Prostate gland (tissue), 2 donors: ENCODE results near the gene CFAP99. TPM values are rescaled to one million over a fixed set of nuclear protein-coding genes. Genes with fewer than 3 reads are reported as not detected.

Experiments used
- DNase-seq: peaks from one replicate; pipeline ENCODE4 v3.0.0-alpha.2; 2019; ENCODE audit warnings: low spot score
- H3K27ac ChIP-seq, 2 donors: fragments of 200-600 bp; sonication (generic); 2 replicates each; pipeline ENCODE4 v1.5.1; 2017 to 2019
- H3K27me3 ChIP-seq: fragments of 200-600 bp; sonication (generic); replicated peaks from 2 replicates; pipeline ENCODE4 v1.5.1; 2019; ENCODE audit not compliant: insufficient read depth
- H3K36me3 ChIP-seq, 2 donors: fragments of 200-600 bp; sonication (generic); 1 replicate in 1 of 2; 2 replicates in 1 of 2; pipeline versions ENCODE4 v1.5.1 to v1.8.1; 2017 to 2019
- H3K4me1 ChIP-seq: fragments of 200-600 bp; sonication (generic); replicated peaks from 2 replicates; pipeline ENCODE4 v1.5.1; 2019
- H3K4me3 ChIP-seq, 2 donors: fragments of 200-600 bp; sonication (generic); 2 replicates each; pipeline ENCODE4 v1.5.1; 2017 to 2019
- H3K9me3 ChIP-seq: fragments of 200-600 bp; sonication (generic); 2 replicates; pipeline ENCODE4 v1.5.1; 2017
- POLR2A ChIP-seq: fragments of 450-650 bp; IDR thresholded peaks from one replicate; pipeline ENCODE4 v1.6.1; 2016; ENCODE audit warnings: antibody characterized with exemption, mild to moderate bottlenecking
- POLR2AphosphoS5 ChIP-seq: sonication (generic); formaldehyde crosslinking; IDR thresholded peaks from one replicate; pipeline ENCODE4 v1.6.1; 2017; ENCODE audit warnings: antibody characterized with exemption
- WGBS: methylation state at CpG from one replicate; pipeline ENCODE4 v1.1.5; 2018; 5-methylcytosine and 5-hydroxymethylcytosine counted together
- intact Hi-C: fragments of 100-400 bp; cut with DNase I; formaldehyde crosslinking; loops from one replicate; pipeline ENCODE4 v1.14.2; 2022
- total RNA-seq, 2 donors: library from RNA; depleted of rRNA; stranded (reverse); fragments of >200 nt; gene quantifications; one replicate each; pipeline ENCODE4 v1.1.0, GENCODE V29; 2016
- TF ChIP-seq, protein P1 (sequence below), 4 experiments: fragments of 200-600 bp in 2 of 4; fragments of 450-650 bp in 2 of 4; sonication (generic) in 2 of 4; IDR thresholded peaks; 1 replicate in 3 of 4; 2 replicates in 1 of 4; pipeline ENCODE4 v1.5.1; 2016 to 2019; ENCODE audit warnings: antibody characterized with exemption in 4 of 4, mild to moderate bottlenecking in 2 of 4, moderate library complexity in 2 of 4

CFAP99 gene
- total RNA-seq, 2 donors from 2014 or later, result 0.18 to 7.4 TPM

DNA sequence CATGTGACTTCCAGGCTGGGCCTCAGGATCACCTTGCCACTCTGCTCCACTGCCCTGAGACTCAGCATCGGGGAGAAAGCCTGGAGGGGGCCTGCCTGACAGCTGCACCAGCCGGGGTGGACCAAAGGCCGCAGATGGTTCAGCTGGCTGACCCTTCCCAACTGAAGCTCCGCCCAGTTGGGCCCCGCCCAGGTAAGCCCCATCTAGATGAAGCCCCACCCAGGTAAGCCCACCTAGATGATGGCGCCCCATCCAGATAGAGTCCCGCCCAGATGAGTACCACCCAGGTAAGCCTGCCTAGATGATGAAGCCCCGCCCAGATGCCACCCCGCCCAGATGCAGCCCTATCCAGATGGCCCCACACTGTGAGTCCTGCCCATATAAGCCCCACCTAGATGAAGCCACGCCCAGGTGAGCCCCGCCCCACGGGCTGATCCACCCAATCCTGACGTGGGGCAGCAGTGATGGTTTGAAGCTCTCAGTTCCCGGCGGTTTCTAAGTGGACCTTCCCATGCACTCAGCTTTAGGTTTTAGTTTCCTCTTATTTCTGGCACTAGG, 10.3 kb upstream of the CFAP99 start:
- Histone ChIP-seq H3K36me3 (no peaks in the 10 kb centered on the region), H3K4me3 (no peak overlapping the region), H3K27me3 (no peaks in the 10 kb centered on the region), H3K4me1 (peaks cover 2% of the 10 kb centered on the region), H3K9me3 (no peaks in the 10 kb centered on the region), H3K27ac (no peak overlapping the region)
- intact Hi-C loops, result no loop called here
- no peak for DNase-seq
- no peak for TF ChIP-seq POLR2AphosphoS5
- TF ChIP-seq POLR2A, result no peak
- 84% methylated on average over 15 of the region's 15 CpGs for WGBS

- WGBS, result 64% methylated on average over 10 of the region's 10 CpGs
Observed at GRCh38 chr4:2408976-2409375, 9.8 kb upstream of the CFAP99 start.

GRCh38 chr4:2409381-2409783, 9.4 kb upstream of the CFAP99 start:
- Histone ChIP-seq H3K9me3 (no peaks in the 10 kb centered on the region), H3K4me3 (no peak overlapping the region), H3K4me1 (peaks cover 2% of the 10 kb centered on the region), H3K27me3 (no peaks in the 10 kb centered on the region), H3K36me3 (no peaks in the 10 kb centered on the region), H3K27ac (no peak overlapping the region)
- TF ChIP-seq, protein P1, sequence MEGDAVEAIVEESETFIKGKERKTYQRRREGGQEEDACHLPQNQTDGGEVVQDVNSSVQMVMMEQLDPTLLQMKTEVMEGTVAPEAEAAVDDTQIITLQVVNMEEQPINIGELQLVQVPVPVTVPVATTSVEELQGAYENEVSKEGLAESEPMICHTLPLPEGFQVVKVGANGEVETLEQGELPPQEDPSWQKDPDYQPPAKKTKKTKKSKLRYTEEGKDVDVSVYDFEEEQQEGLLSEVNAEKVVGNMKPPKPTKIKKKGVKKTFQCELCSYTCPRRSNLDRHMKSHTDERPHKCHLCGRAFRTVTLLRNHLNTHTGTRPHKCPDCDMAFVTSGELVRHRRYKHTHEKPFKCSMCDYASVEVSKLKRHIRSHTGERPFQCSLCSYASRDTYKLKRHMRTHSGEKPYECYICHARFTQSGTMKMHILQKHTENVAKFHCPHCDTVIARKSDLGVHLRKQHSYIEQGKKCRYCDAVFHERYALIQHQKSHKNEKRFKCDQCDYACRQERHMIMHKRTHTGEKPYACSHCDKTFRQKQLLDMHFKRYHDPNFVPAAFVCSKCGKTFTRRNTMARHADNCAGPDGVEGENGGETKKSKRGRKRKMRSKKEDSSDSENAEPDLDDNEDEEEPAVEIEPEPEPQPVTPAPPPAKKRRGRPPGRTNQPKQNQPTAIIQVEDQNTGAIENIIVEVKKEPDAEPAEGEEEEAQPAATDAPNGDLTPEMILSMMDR (IDR thresholded peaks at IDR 0.05), result no peak
- TF ChIP-seq POLR2AphosphoS5, result no peak
- no peak for TF ChIP-seq POLR2A
- DNase-seq, result no peak
- intact Hi-C loops, result no loop called here
- 89% methylated on average over 14 of the region's 14 CpGs for WGBS

More at GRCh38 chr4:2408976-2409375, 9.8 kb upstream of the CFAP99 start:
- Histone ChIP-seq H3K27me3 (no peaks in the 10 kb centered on the region), H3K9me3 (no peaks in the 10 kb centered on the region), H3K36me3 (no peaks in the 10 kb centered on the region), H3K4me3 (no peak overlapping the region), H3K27ac (no peak overlapping the region), H3K4me1 (peaks cover 2% of the 10 kb centered on the region)
- no peak for DNase-seq
- intact Hi-C loops, result no loop called here
- no peak for TF ChIP-seq POLR2AphosphoS5
- no peak for TF ChIP-seq POLR2A
- TF ChIP-seq, protein P1 (IDR thresholded peaks at IDR 0.05), result no peak

GRCh38 chr4:2411786-2412510, 6.8 kb upstream of the CFAP99 start:
- Histone ChIP-seq H3K4me3 (no peak overlapping the region), H3K27ac (no peak overlapping the region), H3K9me3 (no peaks in the 10 kb centered on the region), H3K4me1 (peaks cover 2% of the 10 kb centered on the region), H3K36me3 (no peaks in the 10 kb centered on the region), H3K27me3 (no peaks in the 10 kb centered on the region)
- DNase-seq, result no peak
- 89% methylated on average over 14 of the region's 14 CpGs for WGBS
- intact Hi-C loops, result loop anchor here (10.0 kb wide), 1 partner anchor 147 kb away; the partner anchor contains the start of gene MXD4
- no peak for TF ChIP-seq POLR2A
- TF ChIP-seq, protein P1 (IDR thresholded peaks at IDR 0.05), result no peak
- no peak for TF ChIP-seq POLR2AphosphoS5

DNA sequence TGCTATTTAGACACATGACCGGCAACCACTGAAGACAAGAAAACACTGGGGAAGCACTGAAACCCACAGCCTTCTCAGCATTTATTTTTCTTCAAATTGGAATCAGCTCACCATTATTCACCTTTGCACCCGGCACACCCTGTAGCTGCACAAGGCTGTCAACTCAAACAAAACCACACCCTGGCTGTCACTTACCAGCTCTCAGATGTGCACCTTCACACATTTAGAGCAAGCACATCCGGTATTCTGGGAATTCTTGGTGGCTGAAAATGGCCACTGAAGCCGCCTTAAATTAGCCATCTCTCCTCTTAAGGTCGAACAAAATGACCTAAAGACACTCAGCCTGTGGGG, 6.2 kb upstream of the CFAP99 start:
- no peaks in the 10 kb centered on the region for H3K9me3 ChIP-seq
- no peak for DNase-seq
- peaks cover 2% of the 10 kb centered on the region for H3K4me1 ChIP-seq
- intact Hi-C loops, result loop anchor here (10.0 kb wide), 1 partner anchor 148 kb away; the partner anchor contains the start of gene MXD4
- TF ChIP-seq, protein P1 (IDR thresholded peaks at IDR 0.05), result no peak
- TF ChIP-seq POLR2AphosphoS5 (no peak), POLR2A (no peak)
- H3K36me3 ChIP-seq, result no peaks in the 10 kb centered on the region
- no peak overlapping the region for H3K27ac ChIP-seq
- 59% methylated on average over 5 of the region's 5 CpGs for WGBS
- no peak overlapping the region for H3K4me3 ChIP-seq
- H3K27me3 ChIP-seq, result no peaks in the 10 kb centered on the region
